ENCODE measurements around the gene STK24.
"Not testable (repeated sequence)": the region's sequence is repeated elsewhere in the genome, so short reads cannot be mapped to it uniquely, and the experiment has no call there.

STK24 gene

GRCh38 chr13:98576963-98577835 is at the start of gene STK24:
Gene STK24, minus strand, starts transcription at chr13:98577107. Its CDS starts 321 bp downstream, at chr13:98576786.
- peak; percentile 78 to 82 for DNase-seq

- DNase-seq = no peak
Measured at GRCh38 chr13:98626298-98626935, 49.5 kb upstream of the STK24 start.

- DNase-seq = not testable (repeated sequence)
Measured at GRCh38 chr13:98624589-98624988, 47.7 kb upstream of the STK24 start.

GRCh38 chr13:98622931-98623331 is 46.0 kb upstream of the STK24 start:
- DNase-seq = no peak

- no peak for DNase-seq
Measured at GRCh38 chr13:98619556-98619955, 42.6 kb upstream of the STK24 start.

GRCh38 chr13:98615595-98615994 is 38.7 kb upstream of the STK24 start:
- not testable (repeated sequence) for DNase-seq

- DNase-seq = no peak
Measured at GRCh38 chr13:98613591-98613990, 36.7 kb upstream of the STK24 start.

- DNase-seq = no peak
Measured at GRCh38 chr13:98609756-98610155, 32.8 kb upstream of the STK24 start.

- DNase-seq = no peak
Measured at GRCh38 chr13:98606296-98606695, 29.4 kb upstream of the STK24 start.

GRCh38 chr13:98599502-98600328 is 22.8 kb upstream of the STK24 start:
- DNase-seq = no peak

- no peak for DNase-seq
Measured at GRCh38 chr13:98598043-98598442, 21.1 kb upstream of the STK24 start.

GRCh38 chr13:98595134-98595533 is 18.2 kb upstream of the STK24 start:
- DNase-seq = peak; percentile 67 to 79

- DNase-seq = no peak
Measured at GRCh38 chr13:98592362-98592732, 15.4 kb upstream of the STK24 start.

GRCh38 chr13:98591721-98592361 is 14.9 kb upstream of the STK24 start:
- no peak for DNase-seq

- DNase-seq = not testable (repeated sequence)
Measured at GRCh38 chr13:98590471-98590870, 13.6 kb upstream of the STK24 start.

- DNase-seq = not testable (repeated sequence)
Measured at GRCh38 chr13:98589516-98589915, 12.6 kb upstream of the STK24 start.

- no peak for DNase-seq
Measured at GRCh38 chr13:98586400-98587345, 9.8 kb upstream of the STK24 start.

GRCh38 chr13:98585946-98586345 is 9.0 kb upstream of the STK24 start:
- DNase-seq = no peak

- no peak for DNase-seq
Measured at GRCh38 chr13:98585398-98585754, 8.5 kb upstream of the STK24 start.

- no peak for DNase-seq
Measured at GRCh38 chr13:98584668-98585397, 7.9 kb upstream of the STK24 start.

- no peak for DNase-seq
Measured at GRCh38 chr13:98582947-98583346, 6.0 kb upstream of the STK24 start.
